Right cardiac atrium (tissue), 5 donors: ENCODE measurements around the gene RNGTT. TPM values are rescaled to one million over a fixed set of nuclear protein-coding genes. Genes with fewer than 3 reads are reported as not detected.

Experiments used
- ATAC-seq, 2 donors: fragments of 200-7000 bp; cut with Tn5 transposase; one replicate each; pipeline versions ENCODE4 v1.8.0 to v1.9.1; 2020; ENCODE audit warnings: moderate library complexity in 2 of 2, mild to moderate bottlenecking in 1 of 2
- DNase-seq, 3 donors: peaks; one replicate each; pipeline ENCODE4 v3.0.0-alpha.2; 2020
- H3K27ac ChIP-seq: one replicate; pipeline ENCODE4 v1.5.1; 2013; ENCODE audit warnings: mild to moderate bottlenecking, low read length, control low read depth, moderate library complexity
- H3K27me3 ChIP-seq: one replicate; pipeline ENCODE4 v1.6.1; 2013; ENCODE audit not compliant: control insufficient read depth, insufficient read depth
- H3K4me1 ChIP-seq: one replicate; pipeline ENCODE4 v1.6.1; 2013; ENCODE audit warnings: low read length; ENCODE audit not compliant: control insufficient read depth, insufficient read depth
- H3K4me3 ChIP-seq: one replicate; pipeline ENCODE4 v1.5.1; 2013; ENCODE audit warnings: low read length, control low read depth
- H3K9me3 ChIP-seq: one replicate; pipeline ENCODE4 v1.6.1; 2013; ENCODE audit warnings: low read length; ENCODE audit not compliant: control insufficient read depth
- WGBS: extraction: QIAGEN DNeasy Blood & Tissue Kit; methylation state at CpG from one replicate; pipeline ENCODE4 v1.1.7; 2013; 5-methylcytosine and 5-hydroxymethylcytosine counted together
- intact Hi-C, 4 donors: fragments of 100-400 bp; cut with DNase I; formaldehyde crosslinking; loops; one replicate each; pipeline versions ENCODE4 v1.11.0 to v1.14.0; 2022 to 2023
- polyA plus RNA-seq: library from polyadenylated mRNA; stranded (reverse); fragments of 200-250 nt; gene quantifications from one replicate; pipeline ENCODE4 v1.2.3, GENCODE V29; 2013
- total RNA-seq, 4 donors: library from RNA; stranded (reverse); fragmentation: NEBNext Ultra II Directional; extraction: Animal tissue kit (Norgen Biotek cat#: 25700); gene quantifications; one replicate each; pipeline ENCODE4 v1.2.1, GENCODE V29; 2021
- donor health status: healthy with polysubstance abuse.
- donor health status: DM: no; HTN: yes; CAD: no.
- donor health status: DM: no; HTN: no; CAD: no.
- donor health status: DM: no; HTN: yes; CAD: no; lungs with severe emphysema.
- donor health status: DM: yes; HTN: yes; CAD: no.

RNGTT gene
- total and polyA plus RNA-seq, 5 donors: 3.9 to 9.5 (median 8.3) TPM

- ATAC-seq: no peak
- no peak for DNase-seq
- 56% methylated on average over 12 of the region's 12 CpGs for WGBS
These were observed 376.3 kb downstream of the RNGTT start for GRCh38 chr6:88587150-88587520.

GRCh38 chr6:88586371-88587149 is 376.9 kb downstream of the RNGTT start:
- Histone ChIP-seq H3K4me3 (no peak overlapping the region), H3K4me1 (no peaks in the 10 kb centered on the region), H3K27me3 (no peaks in the 10 kb centered on the region), H3K9me3 (no peaks in the 10 kb centered on the region), H3K27ac (no peak overlapping the region)
- DNase-seq: no peak
- intact Hi-C loops: no loop called here
- no peak for ATAC-seq
- WGBS: 61% methylated on average over 23 of the region's 23 CpGs

More at GRCh38 chr6:88587150-88587520, 376.3 kb downstream of the RNGTT start:
- no peak overlapping the region for H3K4me3 ChIP-seq
- intact Hi-C loops: no loop called here
- no peak overlapping the region for H3K27ac ChIP-seq
- no peaks in the 10 kb centered on the region for H3K27me3 ChIP-seq
- no peaks in the 10 kb centered on the region for H3K9me3 ChIP-seq
- H3K4me1 ChIP-seq: no peaks in the 10 kb centered on the region

GRCh38 chr6:88585276-88585692 is 378.1 kb downstream of the RNGTT start:
- no peaks in the 10 kb centered on the region for H3K9me3 ChIP-seq
- DNase-seq: no peak
- intact Hi-C loops: no loop called here
- H3K4me1 ChIP-seq: no peaks in the 10 kb centered on the region
- H3K27me3 ChIP-seq: no peaks in the 10 kb centered on the region
- ATAC-seq: no peak
- H3K27ac ChIP-seq: no peak overlapping the region
- H3K4me3 ChIP-seq: no peak overlapping the region
- 57% methylated on average over 9 of the region's 9 CpGs for WGBS

GRCh38 chr6:88584581-88585275 is 378.7 kb downstream of the RNGTT start:
- H3K27me3 ChIP-seq: no peaks in the 10 kb centered on the region
- ATAC-seq: no peak
- H3K27ac ChIP-seq: no peak overlapping the region
- intact Hi-C loops: no loop called here
- H3K4me3 ChIP-seq: no peak overlapping the region
- H3K9me3 ChIP-seq: no peaks in the 10 kb centered on the region
- DNase-seq: no peak
- 61% methylated on average over 10 of the region's 10 CpGs for WGBS
- H3K4me1 ChIP-seq: no peaks in the 10 kb centered on the region

- no peaks in the 10 kb centered on the region for H3K27me3 ChIP-seq
- 88% methylated on average over 2 of the region's 2 CpGs for WGBS
- H3K4me3 ChIP-seq: no peak overlapping the region
- ATAC-seq: no peak
- intact Hi-C loops: no loop called here
- no peak for DNase-seq
- H3K4me1 ChIP-seq: no peaks in the 10 kb centered on the region
- H3K27ac ChIP-seq: no peak overlapping the region
- no peaks in the 10 kb centered on the region for H3K9me3 ChIP-seq
These were observed 386.0 kb downstream of the RNGTT start for GRCh38 chr6:88577461-88577860.

GRCh38 chr6:88575536-88575935 is 387.9 kb downstream of the RNGTT start:
- ATAC-seq: no peak
- H3K4me3 ChIP-seq: no peak overlapping the region
- no peaks in the 10 kb centered on the region for H3K27me3 ChIP-seq
- 60% methylated on average over 6 of the region's 6 CpGs for WGBS
- H3K9me3 ChIP-seq: no peaks in the 10 kb centered on the region
- H3K27ac ChIP-seq: no peak overlapping the region
- DNase-seq: no peak
- intact Hi-C loops: no loop called here
- H3K4me1 ChIP-seq: no peaks in the 10 kb centered on the region

GRCh38 chr6:88574651-88575050 is 388.8 kb downstream of the RNGTT start:
- ATAC-seq: no peak
- no peaks in the 10 kb centered on the region for H3K4me1 ChIP-seq
- no peaks in the 10 kb centered on the region for H3K27me3 ChIP-seq
- no peak overlapping the region for H3K27ac ChIP-seq
- H3K4me3 ChIP-seq: no peak overlapping the region
- 79% methylated on average over 5 of the region's 5 CpGs for WGBS
- intact Hi-C loops: no loop called here
- no peak for DNase-seq
- H3K9me3 ChIP-seq: no peaks in the 10 kb centered on the region

- DNase-seq (no peak), ATAC-seq (no peak)
- Histone ChIP-seq H3K4me1 (no peaks in the 10 kb centered on the region), H3K27me3 (no peaks in the 10 kb centered on the region), H3K27ac (no peak overlapping the region), H3K9me3 (no peaks in the 10 kb centered on the region), H3K4me3 (no peak overlapping the region)
- intact Hi-C loops: no loop called here
- 79% methylated on average over 9 of the region's 9 CpGs for WGBS
These were observed 389.4 kb downstream of the RNGTT start for GRCh38 chr6:88574031-88574430.

- H3K4me1 ChIP-seq: no peaks in the 10 kb centered on the region
- no peaks in the 10 kb centered on the region for H3K27me3 ChIP-seq
- WGBS: 76% methylated on average over 3 of the region's 3 CpGs
- intact Hi-C loops: no loop called here
- H3K27ac ChIP-seq: no peak overlapping the region
- ATAC-seq: no peak
- no peak for DNase-seq
- no peaks in the 10 kb centered on the region for H3K9me3 ChIP-seq
- H3K4me3 ChIP-seq: no peak overlapping the region
These were observed 389.9 kb downstream of the RNGTT start for GRCh38 chr6:88573561-88573960.

GRCh38 chr6:88572449-88573139 is 390.8 kb downstream of the RNGTT start:
- no peaks in the 10 kb centered on the region for H3K4me1 ChIP-seq
- DNase-seq: no peak
- intact Hi-C loops: no loop called here
- no peak overlapping the region for H3K27ac ChIP-seq
- no peaks in the 10 kb centered on the region for H3K9me3 ChIP-seq
- no peaks in the 10 kb centered on the region for H3K27me3 ChIP-seq
- H3K4me3 ChIP-seq: no peak overlapping the region
- no peak for ATAC-seq
- 56% methylated on average over 3 of the region's 3 CpGs for WGBS

GRCh38 chr6:88569959-88570358 is 393.5 kb downstream of the RNGTT start:
- Histone ChIP-seq H3K4me3 (no peak overlapping the region), H3K9me3 (no peaks in the 10 kb centered on the region), H3K27me3 (no peaks in the 10 kb centered on the region), H3K27ac (no peak overlapping the region), H3K4me1 (no peaks in the 10 kb centered on the region)
- DNase-seq: no peak
- no peak for ATAC-seq
- intact Hi-C loops: no loop called here
